SK-N-DZ (cell line): Measurements from ENCODE around the gene LIPJ. TPM values are rescaled to one million over a fixed set of nuclear protein-coding genes. Genes with fewer than 3 reads are reported as not detected.
A peak's percentile ranks its signal among the peaks of the same experiment; 100 is the strongest.

Experiments used
- DNase-seq: peaks from one replicate; pipeline ENCODE4 v3.0.0-alpha.2; 2015; ENCODE audit warnings: low spot score
- polyA plus RNA-seq, 2 experiments: library from polyadenylated mRNA; depleted of rRNA; stranded (reverse); fragments of >200 nt; gene quantifications; 2 replicates each; pipeline ENCODE4 v1.2.3, GENCODE V29; 2014

LIPJ gene
- polyA plus RNA-seq (2014; cell fraction: cytosol; rRNA removed), result not detected in 2 replicates
- polyA plus RNA-seq (2014; cell fraction: nucleus; rRNA removed), result not detected in 2 replicates

- DNase-seq, result no peak
Observed at GRCh38 chr10:88586462-88586861, at the start of gene LIPJ. LIPJ (plus strand) TSS chr10:88586762; CDS start chr10:88590688, 3,926 bp downstream.

- no peak for DNase-seq
Observed at GRCh38 chr10:88537322-88537721, 49.2 kb upstream of the LIPJ start.

GRCh38 chr10:88538048-88538447, 48.5 kb upstream of the LIPJ start:
- no peak for DNase-seq

- DNase-seq, result no peak
Observed at GRCh38 chr10:88540351-88540750, 46.2 kb upstream of the LIPJ start.

- no peak for DNase-seq
Observed at GRCh38 chr10:88541116-88541626, 45.4 kb upstream of the LIPJ start.

- no peak for DNase-seq
Observed at GRCh38 chr10:88542522-88542921, 44.0 kb upstream of the LIPJ start.

GRCh38 chr10:88544140-88544870, 42.3 kb upstream of the LIPJ start:
- no peak for DNase-seq

- no peak for DNase-seq
Observed at GRCh38 chr10:88545359-88545758, 41.2 kb upstream of the LIPJ start.

GRCh38 chr10:88546497-88546896, 40.1 kb upstream of the LIPJ start:
- no peak for DNase-seq

- DNase-seq, result no peak
Observed at GRCh38 chr10:88551246-88551645, 35.3 kb upstream of the LIPJ start.

- peak; percentile 67 for DNase-seq
Observed at GRCh38 chr10:88553116-88553752, 33.3 kb upstream of the LIPJ start.

GRCh38 chr10:88555190-88555908, 31.2 kb upstream of the LIPJ start:
- no peak for DNase-seq

GRCh38 chr10:88557256-88557655, 29.3 kb upstream of the LIPJ start:
- no peak for DNase-seq

- no peak for DNase-seq
Observed at GRCh38 chr10:88557658-88558057, 28.9 kb upstream of the LIPJ start.

GRCh38 chr10:88562152-88562551, 24.4 kb upstream of the LIPJ start:
- DNase-seq, result no peak

GRCh38 chr10:88565072-88565471, 21.5 kb upstream of the LIPJ start:
- peak; percentile 24 for DNase-seq

GRCh38 chr10:88582411-88582805, 4.2 kb upstream of the LIPJ start:
- DNase-seq, result no peak

- no peak for DNase-seq
Observed at GRCh38 chr10:88582806-88583583, 3.6 kb upstream of the LIPJ start, which contains the start of gene RNLS. RNLS (minus strand) TSS chr10:88583318.

- DNase-seq, result no peak
Observed at GRCh38 chr10:88583584-88583957, 3.0 kb upstream of the LIPJ start.

GRCh38 chr10:88592381-88592780, 5.8 kb downstream of the LIPJ start:
- no peak for DNase-seq

- no peak for DNase-seq
Observed at GRCh38 chr10:88592906-88593305, 6.3 kb downstream of the LIPJ start.
